ENCODE data around the gene TLR6.
"Not testable (repeated sequence)": the region's sequence is repeated elsewhere in the genome, so short reads cannot be mapped to it uniquely, and the experiment has no call there.

The TLR6 gene

GRCh38 chr4:38821739-38822138 lies 34.9 kb downstream of the TLR6 start:
- no peak for DNase-seq

- no peak for DNase-seq
These were observed 36.1 kb downstream of the TLR6 start for GRCh38 chr4:38820329-38821061.

- no peak for DNase-seq
These were observed 37.0 kb downstream of the TLR6 start for GRCh38 chr4:38819569-38819968.

GRCh38 chr4:38818441-38818976 lies 38.1 kb downstream of the TLR6 start:
- no peak for DNase-seq

GRCh38 chr4:38815885-38816782 lies 40.5 kb downstream of the TLR6 start:
- DNase-seq = no peak

- DNase-seq = no peak
These were observed 42.2 kb downstream of the TLR6 start for GRCh38 chr4:38814386-38814785.

- DNase-seq = no peak
These were observed 45.3 kb downstream of the TLR6 start for GRCh38 chr4:38811297-38811696.

- DNase-seq = not testable (repeated sequence)
These were observed 49.2 kb downstream of the TLR6 start for GRCh38 chr4:38807462-38807861.

GRCh38 chr4:38806251-38806650 lies 50.4 kb downstream of the TLR6 start:
- DNase-seq = not testable (repeated sequence)

GRCh38 chr4:38805530-38806145 lies 51.0 kb downstream of the TLR6 start:
- DNase-seq = no peak

- DNase-seq = no peak
These were observed 51.8 kb downstream of the TLR6 start, which contains the start of gene TLR1 for GRCh38 chr4:38804654-38805295. TSS of gene TLR1 (minus strand) at chr4:38804791. CDS start at chr4:38798831, 5,960 bp downstream.

- no peak for DNase-seq
These were observed 52.6 kb downstream of the TLR6 start for GRCh38 chr4:38803833-38804653.

- DNase-seq = no peak
These were observed 53.9 kb downstream of the TLR6 start for GRCh38 chr4:38802561-38803355.

- no peak for DNase-seq
These were observed 55.6 kb downstream of the TLR6 start for GRCh38 chr4:38800961-38801450.

GRCh38 chr4:38800366-38800765 lies 56.3 kb downstream of the TLR6 start:
- DNase-seq = no peak

- no peak for DNase-seq
These were observed 61.5 kb downstream of the TLR6 start for GRCh38 chr4:38795087-38795486.

GRCh38 chr4:38794051-38794450 lies 62.6 kb downstream of the TLR6 start:
- no peak for DNase-seq

- DNase-seq = no peak
These were observed 65.6 kb downstream of the TLR6 start for GRCh38 chr4:38791010-38791409.

- no peak for DNase-seq
These were observed 68.3 kb downstream of the TLR6 start for GRCh38 chr4:38788317-38788716.

- no peak for DNase-seq
These were observed 68.9 kb downstream of the TLR6 start for GRCh38 chr4:38787693-38788092.

GRCh38 chr4:38785901-38786402 lies 70.7 kb downstream of the TLR6 start:
- DNase-seq = no peak
